ENCODE data around the gene DUSP14.

DNA sequence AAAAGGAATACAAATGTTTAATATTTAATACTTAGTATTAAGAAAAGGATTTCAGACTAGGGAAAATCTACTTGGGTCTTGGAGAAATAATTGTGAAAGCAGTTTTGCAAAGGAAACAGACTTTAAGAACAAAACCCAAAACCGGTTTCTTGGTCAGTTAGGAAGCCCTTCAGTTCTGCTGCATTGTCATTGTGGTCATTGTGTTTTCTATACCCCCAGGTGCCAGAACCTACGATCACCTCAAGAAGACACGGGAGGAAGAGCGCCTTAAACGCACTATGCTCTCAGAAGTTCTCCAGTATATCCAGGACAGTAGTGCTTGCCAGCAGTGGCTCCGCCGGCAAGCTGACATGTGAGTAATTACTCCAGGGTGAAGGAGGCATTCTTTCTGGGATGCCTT lies 19.5 kb upstream of the DUSP14 start:
- TF ChIP-seq POLR2A (IDR thresholded peaks at IDR 0.05) = no peak
- TF ChIP-seq, protein P1, sequence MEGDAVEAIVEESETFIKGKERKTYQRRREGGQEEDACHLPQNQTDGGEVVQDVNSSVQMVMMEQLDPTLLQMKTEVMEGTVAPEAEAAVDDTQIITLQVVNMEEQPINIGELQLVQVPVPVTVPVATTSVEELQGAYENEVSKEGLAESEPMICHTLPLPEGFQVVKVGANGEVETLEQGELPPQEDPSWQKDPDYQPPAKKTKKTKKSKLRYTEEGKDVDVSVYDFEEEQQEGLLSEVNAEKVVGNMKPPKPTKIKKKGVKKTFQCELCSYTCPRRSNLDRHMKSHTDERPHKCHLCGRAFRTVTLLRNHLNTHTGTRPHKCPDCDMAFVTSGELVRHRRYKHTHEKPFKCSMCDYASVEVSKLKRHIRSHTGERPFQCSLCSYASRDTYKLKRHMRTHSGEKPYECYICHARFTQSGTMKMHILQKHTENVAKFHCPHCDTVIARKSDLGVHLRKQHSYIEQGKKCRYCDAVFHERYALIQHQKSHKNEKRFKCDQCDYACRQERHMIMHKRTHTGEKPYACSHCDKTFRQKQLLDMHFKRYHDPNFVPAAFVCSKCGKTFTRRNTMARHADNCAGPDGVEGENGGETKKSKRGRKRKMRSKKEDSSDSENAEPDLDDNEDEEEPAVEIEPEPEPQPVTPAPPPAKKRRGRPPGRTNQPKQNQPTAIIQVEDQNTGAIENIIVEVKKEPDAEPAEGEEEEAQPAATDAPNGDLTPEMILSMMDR (IDR thresholded peaks at IDR 0.05) = no peak
